ENCODE measurements around the gene AP4E1. TPM values are rescaled to one million over a fixed set of nuclear protein-coding genes. Genes with fewer than 3 reads are reported as not detected.

AP4E1 gene
- total and polyA plus RNA-seq, 2 of the 8 experiments (the other 6 are each of a cell fraction or from before 2014, with no cell fraction given) = 1.4 to 10.9 TPM

GRCh38 chr15:50862553-50862952 lies 45.9 kb upstream of the AP4E1 start:
- Histone ChIP-seq H3K79me1 (ENCODE audit: low read depth, low read length) (no peaks in the 10 kb centered on the region), H3K18ac (ENCODE audit: extremely low read depth, low read length) (no peak overlapping the region), H3K36me3 (ENCODE audit: control insufficient read depth in 2 of 4, insufficient read depth in 4 of 4, low read length in 3 of 4) (no peaks in the 10 kb centered on the region), H2BK12ac (ENCODE audit: low read depth, low read length) (no peak overlapping the region), H3K79me2 (ENCODE audit: control insufficient read depth in 1 of 2, insufficient read depth in 2 of 2, low read length in 2 of 2) (no peaks in the 10 kb centered on the region), H4K5ac (ENCODE audit: insufficient read length, low read depth, low read length) (no peak overlapping the region), H3K4me3 (ENCODE audit: extremely low read depth in 1 of 4, insufficient read depth in 2 of 4, low read depth in 3 of 4, low read length in 4 of 4) (no peak overlapping the region), H2AK5ac (ENCODE audit: low read depth, low read length) (no peak overlapping the region), H3K4ac (replicated peaks; ENCODE audit: insufficient read length, low read depth, low read length) (no peak overlapping the region), H2BK120ac (replicated peaks; ENCODE audit: low read depth, low read length) (no peak overlapping the region), H3K27me3 (replicated peaks in 1 of 4; ENCODE audit: control insufficient read depth in 3 of 4, extremely low read depth in 1 of 4, insufficient read depth in 3 of 4, low read length in 3 of 4) (no peaks in the 10 kb centered on the region), H4K91ac (replicated peaks; ENCODE audit: insufficient read length, low read length) (no peak overlapping the region), H3K9ac (replicated peaks in 1 of 4; ENCODE audit: extremely low read depth in 1 of 4, low read depth in 3 of 4, low read length in 3 of 4) (no peak overlapping the region), H3K27ac (ENCODE audit: low read depth, low read length) (no peak overlapping the region), H3K14ac (ENCODE audit: insufficient read length) (no peak overlapping the region), H2BK5ac (ENCODE audit: low read depth, low read length) (no peak overlapping the region), H2BK15ac (ENCODE audit: low read length) (no peak overlapping the region), H3K4me1 (replicated peaks in 1 of 4; ENCODE audit: control insufficient read depth in 3 of 4, insufficient read depth in 4 of 4, low read length in 3 of 4) (no peaks in the 10 kb centered on the region), H3K23me2 (ENCODE audit: low read depth, low read length) (no peaks in the 10 kb centered on the region), H2BK20ac (ENCODE audit: low read length) (no peak overlapping the region), H3K23ac (ENCODE audit: insufficient read length) (no peak overlapping the region), H3K4me2 (ENCODE audit: insufficient read depth in 1 of 2, low read depth in 2 of 2, low read length in 2 of 2) (no peak overlapping the region), H3K56ac (replicated peaks; ENCODE audit: insufficient read length, low read depth, low read length) (no peak overlapping the region), H4K8ac (ENCODE audit: extremely low read depth, insufficient read depth, low read length) (no peak overlapping the region), H4K20me1 (replicated peaks in 1 of 2; ENCODE audit: control insufficient read depth in 1 of 2, insufficient read depth in 2 of 2, low read length in 2 of 2) (no peaks in the 10 kb centered on the region), H2AFZ (ENCODE audit: low read length) (no peak overlapping the region), H3K9me3 (ENCODE audit: insufficient read depth in 2 of 2, low read depth in 1 of 2, low read length in 1 of 2) (no peaks in the 10 kb centered on the region)
- TF ChIP-seq HDAC2 (IDR thresholded peaks at IDR 0.05; ENCODE audit: borderline replicate concordance in 1 of 2, low read depth in 2 of 2, low read length in 2 of 2) (no peak), GABPA (IDR thresholded peaks at IDR 0.05; ENCODE audit: borderline replicate concordance, insufficient read depth, low read length) (no peak), FOSL1 (IDR thresholded peaks at IDR 0.05; ENCODE audit: insufficient read depth, low read depth, low read length) (no peak), POU5F1 (IDR thresholded peaks at IDR 0.05; ENCODE audit: low read depth, low read length) (no peak), POLR2A (IDR thresholded peaks at IDR 0.05; ENCODE audit: control extremely low read depth in 1 of 2, low read depth in 2 of 2, low read length in 2 of 2) (no peak), EZH2 (IDR thresholded peaks at IDR 0.05; ENCODE audit: low read depth, low read length, severe bottlenecking) (no peak)
- POLR2A ChIA-PET (ENCODE audit: partially characterized antibody) = no interaction called here
- CTCF ChIA-PET (ENCODE audit: partially characterized antibody) = interaction anchor here (1.9 to 2.7 kb wide), 2 partner anchors 10 to 14 kb away, joined by 4 to 10 read pairs; no protein-coding TSS in a partner anchor
- FAIRE-seq (no peak), DNase-seq (ENCODE audit: low read depth in 1 of 2, low spot score in 2 of 2) (no peak)
